DOHH2 (cell line): ENCODE data around the gene SEMA3A.

Experiments used
- CTCF ChIP-seq: fragments of 200-600 bp; sonication (generic); IDR thresholded peaks from one replicate; pipeline ENCODE4 v1.5.1; 2014; ENCODE audit warnings: antibody characterized with exemption, mild to moderate bottlenecking, low read depth, low read length; ENCODE audit not compliant: poor library complexity, severe bottlenecking
- EZH2phosphoT487 ChIP-seq: fragments of 200-600 bp; sonication (generic); IDR thresholded peaks from 2 replicates; pipeline ENCODE4 v1.6.1; 2017; ENCODE audit warnings: borderline replicate concordance, mild to moderate bottlenecking, antibody characterized with exemption, low read length, moderate library complexity, mixed read lengths

GRCh38 chr7:84044834-84045233 lies 149.8 kb downstream of the SEMA3A start:
- TF ChIP-seq CTCF, result no peak
- TF ChIP-seq EZH2phosphoT487, result no peak
